ENCODE data around the gene CD34.

Gene CD34

GRCh38 chr1:207837673-207838072, 73.3 kb downstream of the CD34 start:
- TF ChIP-seq CTCF (IDR thresholded peaks at IDR 0.05; ENCODE audit: low read depth, low read length) (no peak), EZH2phosphoT487 (IDR thresholded peaks at IDR 0.05; ENCODE audit: low read depth) (no peak)
- no peak overlapping the region for H3K9ac ChIP-seq (ENCODE audit: low read length)
- H3K36me3 ChIP-seq (replicated peaks; ENCODE audit: low read depth, low read length) = peaks cover 1% of the 10 kb centered on the region
- peaks cover 8% of the 10 kb centered on the region for H3K79me2 ChIP-seq (ENCODE audit: low read length)
- no peak overlapping the region for H2AFZ ChIP-seq (ENCODE audit: low read depth, low read length)
- no peak overlapping the region for H3K4me3 ChIP-seq (ENCODE audit: low read length)
- no peak overlapping the region for H3K27ac ChIP-seq (ENCODE audit: low read length)
- no peak overlapping the region for H3K4me2 ChIP-seq (ENCODE audit: low read length)
- H3K4me1 ChIP-seq (ENCODE audit: low read length) = peaks cover 21% of the 10 kb centered on the region
- H4K20me1 ChIP-seq (ENCODE audit: insufficient read depth, low read length) = no peaks in the 10 kb centered on the region
- no peaks in the 10 kb centered on the region for H3K9me3 ChIP-seq (ENCODE audit: insufficient read depth, low read length)
- no peaks in the 10 kb centered on the region for H3K27me3 ChIP-seq (ENCODE audit: low read depth, low read length)

GRCh38 chr1:207836591-207837347, 74.2 kb downstream of the CD34 start:
- no peak overlapping the region for H2AFZ ChIP-seq (ENCODE audit: low read depth, low read length)
- no peaks in the 10 kb centered on the region for H4K20me1 ChIP-seq (ENCODE audit: insufficient read depth, low read length)
- no peaks in the 10 kb centered on the region for H3K27me3 ChIP-seq (ENCODE audit: low read depth, low read length)
- H3K9me3 ChIP-seq (ENCODE audit: insufficient read depth, low read length) = no peaks in the 10 kb centered on the region
- no peak overlapping the region for H3K27ac ChIP-seq (ENCODE audit: low read length)
- H3K36me3 ChIP-seq (replicated peaks; ENCODE audit: low read depth, low read length) = peaks cover 4% of the 10 kb centered on the region
- no peak overlapping the region for H3K4me3 ChIP-seq (ENCODE audit: low read length)
- peaks cover 14% of the 10 kb centered on the region for H3K79me2 ChIP-seq (ENCODE audit: low read length)
- H3K9ac ChIP-seq (ENCODE audit: low read length) = no peak overlapping the region
- TF ChIP-seq EZH2phosphoT487 (IDR thresholded peaks at IDR 0.05; ENCODE audit: low read depth) (no peak), CTCF (IDR thresholded peaks at IDR 0.05; ENCODE audit: low read depth, low read length) (no peak)
- H3K4me2 ChIP-seq (ENCODE audit: low read length) = no peak overlapping the region
- H3K4me1 ChIP-seq (ENCODE audit: low read length) = peaks cover 29% of the 10 kb centered on the region

- Histone ChIP-seq H3K27me3 (ENCODE audit: low read depth, low read length) (no peaks in the 10 kb centered on the region), H3K36me3 (replicated peaks; ENCODE audit: low read depth, low read length) (peaks cover 4% of the 10 kb centered on the region), H3K4me2 (ENCODE audit: low read length) (no peak overlapping the region), H3K27ac (ENCODE audit: low read length) (no peak overlapping the region), H3K79me2 (ENCODE audit: low read length) (peaks cover 22% of the 10 kb centered on the region), H2AFZ (ENCODE audit: low read depth, low read length) (no peak overlapping the region), H3K4me1 (ENCODE audit: low read length) (peaks cover 37% of the 10 kb centered on the region), H3K9me3 (ENCODE audit: insufficient read depth, low read length) (no peaks in the 10 kb centered on the region), H4K20me1 (ENCODE audit: insufficient read depth, low read length) (no peaks in the 10 kb centered on the region), H3K9ac (ENCODE audit: low read length) (no peak overlapping the region), H3K4me3 (ENCODE audit: low read length) (no peak overlapping the region)
- TF ChIP-seq EZH2phosphoT487 (IDR thresholded peaks at IDR 0.05; ENCODE audit: low read depth) (no peak), CTCF (IDR thresholded peaks at IDR 0.05; ENCODE audit: low read depth, low read length) (no peak)
Observed at GRCh38 chr1:207835958-207836357, 75.0 kb downstream of the CD34 start.

GRCh38 chr1:207833956-207834660, 76.8 kb downstream of the CD34 start:
- Histone ChIP-seq H4K20me1 (ENCODE audit: insufficient read depth, low read length) (no peaks in the 10 kb centered on the region), H3K79me2 (ENCODE audit: low read length) (peaks cover 34% of the 10 kb centered on the region)

More at GRCh38 chr1:207833956-207834660, 76.8 kb downstream of the CD34 start:
- H3K27me3 ChIP-seq (ENCODE audit: low read depth, low read length) = no peaks in the 10 kb centered on the region
- no peak overlapping the region for H3K4me2 ChIP-seq (ENCODE audit: low read length)
- H3K27ac ChIP-seq (ENCODE audit: low read length) = no peak overlapping the region
- H3K4me3 ChIP-seq (ENCODE audit: low read length) = no peak overlapping the region
- H3K4me1 ChIP-seq (ENCODE audit: low read length) = peaks cover 52% of the 10 kb centered on the region
- H3K9ac ChIP-seq (ENCODE audit: low read length) = no peak overlapping the region
- H3K36me3 ChIP-seq (replicated peaks; ENCODE audit: low read depth, low read length) = peaks cover 4% of the 10 kb centered on the region
- TF ChIP-seq EZH2phosphoT487 (IDR thresholded peaks at IDR 0.05; ENCODE audit: low read depth) (no peak), CTCF (IDR thresholded peaks at IDR 0.05; ENCODE audit: low read depth, low read length) (no peak)
- H3K9me3 ChIP-seq (ENCODE audit: insufficient read depth, low read length) = no peaks in the 10 kb centered on the region
- H2AFZ ChIP-seq (ENCODE audit: low read depth, low read length) = no peak overlapping the region
